CD14-positive monocyte (primary cell): ENCODE measurements around the gene CUEDC1. TPM values are rescaled to one million over a fixed set of nuclear protein-coding genes. Genes with fewer than 3 reads are reported as not detected.

Experiments used
- DNase-seq, 3 donors: peaks; one replicate each; pipeline ENCODE4 v3.0.0-alpha.2; 2011 to 2022
- H2AFZ ChIP-seq: 2 replicates; pipeline ENCODE4 v1.6.0; 2012; ENCODE audit warnings: mild to moderate bottlenecking, low read depth, low read length, inconsistent platforms; ENCODE audit not compliant: insufficient read depth, poor library complexity, severe bottlenecking
- H3K27ac ChIP-seq, 2 donors: 1 replicate in 1 of 2; 2 replicates in 1 of 2; pipeline ENCODE4 v1.5.1; 2012 to 2013; ENCODE audit warnings: low read length in 2 of 2, control low read depth in 1 of 2, inconsistent platforms in 1 of 2, low read depth in 1 of 2, mild to moderate bottlenecking in 1 of 2
- H3K27me3 ChIP-seq, 2 donors: one replicate each; pipeline versions ENCODE4 v1.6.0 to v1.6.1; 2011 to 2013; ENCODE audit warnings: low read length in 2 of 2; ENCODE audit not compliant: control insufficient read depth in 2 of 2, insufficient read depth in 2 of 2
- H3K36me3 ChIP-seq, 2 donors: replicated peaks in 1 of 2; 1 replicate in 1 of 2; 2 replicates in 1 of 2; pipeline versions ENCODE4 v1.5.1 to v1.6.1; 2012 to 2013; ENCODE audit warnings: low read length in 2 of 2, control low read depth in 1 of 2, inconsistent platforms in 1 of 2, mild to moderate bottlenecking in 1 of 2; ENCODE audit not compliant: insufficient read depth in 2 of 2, control insufficient read depth in 1 of 2
- H3K4me1 ChIP-seq, 2 donors: 1 replicate in 1 of 2; 2 replicates in 1 of 2; pipeline versions ENCODE4 v1.5.1 to v1.6.1; 2012 to 2013; ENCODE audit warnings: low read length in 2 of 2, control low read depth in 1 of 2, inconsistent platforms in 1 of 2, mild to moderate bottlenecking in 1 of 2, moderate library complexity in 1 of 2; ENCODE audit not compliant: insufficient read depth in 2 of 2, control insufficient read depth in 1 of 2
- H3K4me2 ChIP-seq: replicated peaks from 2 replicates; pipeline ENCODE3; 2012; ENCODE audit warnings: low read length, moderate library complexity, mild to moderate bottlenecking; ENCODE audit not compliant: poor library complexity, severe bottlenecking; ENCODE audit errors: extremely low read depth
- H3K4me3 ChIP-seq, 3 experiments: fragments of 200-600 bp in 1 of 3; sonication (generic) in 1 of 3; replicated peaks in 1 of 3; 1 replicate in 2 of 3; 2 replicates in 1 of 3; pipeline ENCODE4 v1.5.1; 2011 to 2013; ENCODE audit warnings: low read length in 3 of 3, mild to moderate bottlenecking in 3 of 3, control low read depth in 2 of 3, low read depth in 2 of 3, inconsistent platforms in 1 of 3, moderate library complexity in 1 of 3
- H3K79me2 ChIP-seq: 2 replicates; pipeline ENCODE4 v1.6.0; 2012; ENCODE audit warnings: mild to moderate bottlenecking, control low read depth, inconsistent platforms, low read length, moderate library complexity; ENCODE audit not compliant: insufficient read depth
- H3K9ac ChIP-seq: 2 replicates; pipeline ENCODE4 v1.6.0; 2017; ENCODE audit warnings: low read length, mild to moderate bottlenecking; ENCODE audit not compliant: insufficient read depth, poor library complexity, severe bottlenecking
- H3K9me3 ChIP-seq, 2 donors: replicated peaks in 1 of 2; 1 replicate in 1 of 2; 2 replicates in 1 of 2; pipeline versions ENCODE4 v1.5.1 to v1.6.1; 2012 to 2013; ENCODE audit warnings: low read length in 2 of 2, control low read depth in 1 of 2; ENCODE audit not compliant: control insufficient read depth in 1 of 2, insufficient read depth in 1 of 2
- H4K20me1 ChIP-seq: 2 replicates; pipeline ENCODE4 v1.6.0; 2012; ENCODE audit warnings: mild to moderate bottlenecking, low read length, control low read depth, moderate library complexity; ENCODE audit not compliant: insufficient read depth
- H3K27ac Mint-ChIP-seq, 7 donors: one replicate each; pipeline ENCODE4 v1.8.0; 2020; ENCODE audit warnings: mild to moderate bottlenecking in 7 of 7, mixed read lengths in 7 of 7, moderate library complexity in 6 of 7, inconsistent platforms in 2 of 7
- H3K27me3 Mint-ChIP-seq, 3 donors: one replicate each; pipeline ENCODE4 v1.8.0; 2021 to 2022; ENCODE audit warnings: low read depth in 3 of 3, mild to moderate bottlenecking in 3 of 3, mixed read lengths in 3 of 3, moderate library complexity in 3 of 3, inconsistent platforms in 1 of 3
- H3K36me3 Mint-ChIP-seq, 2 donors: one replicate each; pipeline ENCODE4 v1.8.0; 2020; ENCODE audit warnings: mixed read lengths in 2 of 2, inconsistent platforms in 1 of 2, mild to moderate bottlenecking in 1 of 2
- H3K4me1 Mint-ChIP-seq: one replicate; pipeline ENCODE4 v1.8.0; 2020; ENCODE audit warnings: mild to moderate bottlenecking, mixed read lengths
- H3K4me3 Mint-ChIP-seq, 2 donors: one replicate each; pipeline ENCODE4 v1.8.0; 2020; ENCODE audit warnings: mild to moderate bottlenecking in 2 of 2, mixed read lengths in 2 of 2, moderate library complexity in 1 of 2
- H3K9me3 Mint-ChIP-seq, 7 donors: one replicate each; pipeline ENCODE4 v1.8.0; 2020 to 2022; ENCODE audit warnings: mixed read lengths in 7 of 7, mild to moderate bottlenecking in 6 of 7, moderate library complexity in 6 of 7, inconsistent platforms in 2 of 7
- CTCF ChIP-seq: fragments of 200-600 bp; IDR thresholded peaks from one replicate; pipeline ENCODE4 v1.8.0; 2022; ENCODE audit warnings: antibody characterized with exemption, mild to moderate bottlenecking
- WGBS: methylation state at CpG from one replicate; pipeline ENCODE4 v1.1.5; 2013; ENCODE audit warnings: missing lambda C conversion rate; ENCODE audit not compliant: insufficient coverage; 5-methylcytosine and 5-hydroxymethylcytosine counted together
- intact Hi-C, 2 donors: fragments of 100-400 bp; cut with micrococcal nuclease; formaldehyde crosslinking; loops; one replicate each; pipeline versions ENCODE4 v1.15.0 to v1.15.1; 2023
- polyA plus RNA-seq, 3 donors: library from polyadenylated mRNA; depleted of rRNA in 1 of 3; unstranded in 2 of 3; stranded (reverse) in 1 of 3; fragments of 300-500 nt in 2 of 3; fragments of >200 nt in 1 of 3; fragmentation: Illumina TruSeq in 2 of 3; gene quantifications; 1 replicate in 2 of 3; 2 replicates in 1 of 3; pipeline ENCODE4 v1.2.3, GENCODE V29; 2012 to 2021

The CUEDC1 gene
- polyA plus RNA-seq, 3 donors, result 4.2 to 31.0 (median 4.3) TPM

GRCh38 chr17:57817299-57817698, 137.9 kb downstream of the CUEDC1 start:
- Mint-ChIP-seq H3K27me3 (peaks cover 10 to 32% (median 14%) of the 10 kb centered on the region in 3 donors), H3K36me3 (no peaks in the 10 kb centered on the region), H3K4me3 (no peak overlapping the region), H3K27ac (no peak overlapping the region), H3K9me3 (no peaks in the 10 kb centered on the region), H3K4me1 (no peaks in the 10 kb centered on the region)
- no peak overlapping the region for H3K9ac ChIP-seq
- WGBS, result no CpG with 5 or more reads among the region's 4 CpGs
- TF ChIP-seq CTCF, result no peak
- intact Hi-C loops, result no loop called here
- peaks cover 2 to 3% of the 10 kb centered on the region in 2 donors for H3K27me3 ChIP-seq
- no peak overlapping the region for H3K4me2 ChIP-seq
- no peak overlapping the region for H3K27ac ChIP-seq
- no peak for DNase-seq
- no peaks in the 10 kb centered on the region for H3K4me1 ChIP-seq
- no peaks in the 10 kb centered on the region for H4K20me1 ChIP-seq
- no peaks in the 10 kb centered on the region for H3K36me3 ChIP-seq
- H3K9me3 ChIP-seq, result no peaks in the 10 kb centered on the region
- H3K79me2 ChIP-seq, result no peaks in the 10 kb centered on the region
- no peak overlapping the region for H2AFZ ChIP-seq
- no peak overlapping the region for H3K4me3 ChIP-seq

DNA sequence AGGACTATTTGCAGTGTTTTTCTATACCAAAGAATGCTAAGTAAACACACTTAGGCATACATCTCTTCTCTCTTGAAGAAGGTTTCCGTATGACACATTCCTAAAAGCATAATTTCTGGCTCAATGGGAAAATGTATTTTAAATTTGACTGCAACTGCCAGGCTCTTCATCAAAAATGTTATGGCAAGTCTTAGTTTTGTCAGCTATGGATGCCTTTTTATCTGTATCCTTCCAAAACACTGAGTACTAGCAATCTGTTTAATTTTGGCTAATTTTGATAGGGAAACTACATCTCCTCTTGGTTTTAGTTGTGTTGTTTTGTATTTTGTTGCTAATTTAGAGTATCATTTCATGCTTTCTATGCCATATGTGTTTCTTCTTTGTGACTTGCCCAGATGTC, 140.8 kb downstream of the CUEDC1 start:
- Histone ChIP-seq H4K20me1 (no peaks in the 10 kb centered on the region), H3K4me2 (no peak overlapping the region), H3K79me2 (no peaks in the 10 kb centered on the region), H3K36me3 (no peaks in the 10 kb centered on the region), H3K9ac (no peak overlapping the region), H3K4me1 (peaks cover 16 to 17% of the 10 kb centered on the region in 2 donors), H3K9me3 (no peaks in the 10 kb centered on the region), H3K4me3 (no peak overlapping the region), H2AFZ (no peak overlapping the region), H3K27me3 (peaks cover 13 to 25% of the 10 kb centered on the region in 2 donors), H3K27ac (no peak overlapping the region)
- DNase-seq, result no peak
- Mint-ChIP-seq H3K36me3 (peaks cover 3 to 7% of the 10 kb centered on the region in 2 donors), H3K27ac (no peak overlapping the region), H3K4me3 (no peak overlapping the region), H3K27me3 (peaks cover 35 to 58% (median 36%) of the 10 kb centered on the region in 3 donors), H3K4me1 (peaks cover 19% of the 10 kb centered on the region), H3K9me3 (no peaks in the 10 kb centered on the region)
- intact Hi-C loops, result no loop called here
- no peak for TF ChIP-seq CTCF
- no CpG with 5 or more reads among the region's 1 CpG for WGBS
